K562 (cell line): ENCODE results near the gene ECE2. TPM values are rescaled to one million over a fixed set of nuclear protein-coding genes. Genes with fewer than 3 reads are reported as not detected.

ENCODE experiments used
- CAMTA2 ChIP-seq: fragments of 250-450 bp; sonication (Bioruptor Pico); conservative IDR thresholded peaks from 2 replicates; pipeline ENCODE4 v1.5.1; 2022
- CUX1 ChIP-seq: fragments of 200-800 bp; sonication (Bioruptor generic); IDR thresholded peaks from 2 replicates; pipeline ENCODE4 v1.6.1; 2016; ENCODE audit warnings: missing genetic modification characterization, missing compliant biosample characterization
- MITF ChIP-seq: IDR thresholded peaks from 2 replicates; pipeline ENCODE4 v1.6.1; 2014; ENCODE audit warnings: antibody characterized with exemption
- polyA plus RNA-seq, 8 experiments: library from polyadenylated mRNA; depleted of rRNA in 4 of 8; stranded (reverse) in 5 of 8; unstranded in 3 of 8; fragments of >200 nt; fragmentation: Nextera tagmentation in 2 of 8; fragmentation: Illumina TruSeq in 1 of 8; extraction: Ambion mirVana in 2 of 8; extraction: Trizol in 1 of 8; gene quantifications; 2 replicates each; pipeline versions ENCODE4 v1.2.1 to v1.2.3, GENCODE V29; 2011 to 2014; ENCODE audit warnings: inconsistent platforms in 1 of 8, missing spikeins in 1 of 8
- total RNA-seq, 7 experiments: library from RNA; depleted of rRNA in 6 of 7; stranded (reverse); fragments of >200 nt in 6 of 7; fragmentation: Illumina TruSeq in 2 of 7; extraction: Trizol in 2 of 7; gene quantifications; 2 replicates each; pipeline versions ENCODE4 v1.2.1 to v1.2.3, GENCODE V29; 2011 to 2021; ENCODE audit warnings: low replicate concordance in 1 of 7

The ECE2 gene
- total and polyA plus RNA-seq, 9 of the 15 experiments (the other 6 are each of a cell fraction or from before 2014, with no cell fraction given) = not detected

- TF ChIP-seq CUX1 = no peak
- TF ChIP-seq MITF = no peak
- TF ChIP-seq CAMTA2 (CRISPR knock-in tag) = no peak
- TF ChIP-seq, all 486 proteins: peak for 0
Observed at GRCh38 chr3:184283681-184284080, 7.9 kb downstream of the ECE2 start (continued).
